ENCODE data around the gene MYO5B. TPM values are rescaled to one million over a fixed set of nuclear protein-coding genes. Genes with fewer than 3 reads are reported as not detected.

MYO5B gene
- total and polyA plus RNA-seq, 9 of the 15 experiments (the other 6 are each of a cell fraction or from before 2014, with no cell fraction given), result 0.07 to 0.42 (median 0.28) TPM

- Histone ChIP-seq H3K79me2 (ENCODE audit: control insufficient read depth, insufficient read depth, low read length) (no peaks in the 10 kb centered on the region), H2AFZ (ENCODE audit: low read depth, low read length) (no peak overlapping the region), H3K27ac (ENCODE audit: extremely low read depth, low read depth, low read length) (no peak overlapping the region), H3K9me1 (ENCODE audit: control insufficient read depth, insufficient read depth, low read length) (no peaks in the 10 kb centered on the region), H3K9ac (ENCODE audit: insufficient read depth in 1 of 2, low read depth in 2 of 2, low read length in 2 of 2) (no peak overlapping the region), H3K4me1 (replicated peaks in 1 of 2; ENCODE audit: control insufficient read depth in 2 of 2, insufficient read depth in 2 of 2, low read length in 2 of 2) (no peaks in the 10 kb centered on the region), H3K4me2 (ENCODE audit: insufficient read depth, low read length) (no peak overlapping the region), H4K20me1 (replicated peaks; ENCODE audit: control insufficient read depth, insufficient read depth, low read length) (no peaks in the 10 kb centered on the region), H3K36me3 (ENCODE audit: control insufficient read depth, insufficient read depth, low read length) (no peaks in the 10 kb centered on the region), H3K9me3 (replicated peaks; ENCODE audit: control insufficient read depth, insufficient read depth, low read depth, low read length) (no peaks in the 10 kb centered on the region), H3K4me3 (no peak overlapping the region), H3K27me3 (ENCODE audit: control insufficient read depth in 2 of 2, insufficient read depth in 2 of 2, low read length in 2 of 2) (no peaks in the 10 kb centered on the region)
- BruUV-seq (replicated peaks), result no TSS peak
- ChIA-PET CTCF (ENCODE audit: low intra/inter-chr PET ratio) (no interaction called here), POLR2A (no interaction called here)
- DNase-seq (ENCODE audit: extremely low read depth in 1 of 4, low spot score in 3 of 4) (no peak), ATAC-seq (no peak), FAIRE-seq (no peak)
- TF ChIP-seq CHD2 (IDR thresholded peaks at IDR 0.05; ENCODE audit: low read depth, low read length) (no peak), ASH1L (IDR thresholded peaks at IDR 0.05; ENCODE audit: borderline replicate concordance, low read depth, partially characterized antibody) (no peak), LARP7 (IDR thresholded peaks at IDR 0.05) (no peak), SOX6 (IDR thresholded peaks at IDR 0.05) (no peak), POLR2AphosphoS2 (IDR thresholded peaks at IDR 0.05; ENCODE audit: low read length) (no peak), MCM3 (IDR thresholded peaks at IDR 0.05) (no peak), ZNF217 (CRISPR knock-in tag; IDR thresholded peaks at IDR 0.05) (no peak), NEUROD1 (IDR thresholded peaks at IDR 0.05; ENCODE audit: borderline replicate concordance, low read depth, low read length, partially characterized antibody) (no peak), DPF2 (IDR thresholded peaks at IDR 0.05) (no peak), CBFA2T3 (IDR thresholded peaks at IDR 0.05) (no peak), RCOR1 (IDR thresholded peaks at IDR 0.05; ENCODE audit: borderline replicate concordance in 1 of 2, low read depth in 2 of 2, low read length in 2 of 2) (no peak), HMGN3 (IDR thresholded peaks at IDR 0.05; ENCODE audit: borderline replicate concordance, extremely low read depth, insufficient read length, low read depth, low read length) (no peak), E2F6 (IDR thresholded peaks at IDR 0.05; ENCODE audit: borderline replicate concordance in 1 of 2, extremely low read depth in 1 of 2, insufficient read depth in 1 of 2, insufficient read length in 1 of 2, low read depth in 1 of 2, low read length in 1 of 2, poor library complexity in 1 of 2, severe bottlenecking in 1 of 2) (no peak), ZNF699 (CRISPR knock-in tag; IDR thresholded peaks at IDR 0.05; ENCODE audit: insufficient replicate concordance) (no peak), RAD51 (IDR thresholded peaks at IDR 0.05; ENCODE audit: borderline replicate concordance, low read depth) (no peak), U2AF2 (optimal IDR thresholded peaks at IDR 0.05; ENCODE audit: low read depth, low read length) (no peak), BACH1 (tag; IDR thresholded peaks at IDR 0.05) (no peak)
- TF ChIP-seq, protein P1, sequence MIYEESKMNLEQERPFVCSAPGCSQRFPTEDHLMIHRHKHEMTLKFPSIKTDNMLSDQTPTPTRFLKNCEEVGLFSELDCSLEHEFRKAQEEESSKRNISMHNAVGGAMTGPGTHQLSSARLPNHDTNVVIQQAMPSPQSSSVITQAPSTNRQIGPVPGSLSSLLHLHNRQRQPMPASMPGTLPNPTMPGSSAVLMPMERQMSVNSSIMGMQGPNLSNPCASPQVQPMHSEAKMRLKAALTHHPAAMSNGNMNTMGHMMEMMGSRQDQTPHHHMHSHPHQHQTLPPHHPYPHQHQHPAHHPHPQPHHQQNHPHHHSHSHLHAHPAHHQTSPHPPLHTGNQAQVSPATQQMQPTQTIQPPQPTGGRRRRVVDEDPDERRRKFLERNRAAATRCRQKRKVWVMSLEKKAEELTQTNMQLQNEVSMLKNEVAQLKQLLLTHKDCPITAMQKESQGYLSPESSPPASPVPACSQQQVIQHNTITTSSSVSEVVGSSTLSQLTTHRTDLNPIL (CRISPR knock-in tag; IDR thresholded peaks at IDR 0.05), result no peak
- 0% methylated on average over 3 of the region's 4 CpGs for WGBS (ENCODE audit: insufficient coverage, low coverage, missing lambda C conversion rate)
- in situ Hi-C loops (cut with MboI), result no loop called here
- intact Hi-C loops (cut with micrococcal nuclease), result no loop called here
Measured at GRCh38 chr18:50099725-50100407, 95.1 kb downstream of the MYO5B start.
